Ramos (cell line): ENCODE data around the gene DVL1.

Source experiments
- in situ Hi-C: fragments of 300-500 bp; cut with MboI; formaldehyde crosslinking; loops from one replicate; pipeline ENCODE4 v1.14.3; 2022; ENCODE audit warnings: low sequenced_read_pairs; ENCODE audit not compliant: unreplicated experiment

DVL1 gene

DNA sequence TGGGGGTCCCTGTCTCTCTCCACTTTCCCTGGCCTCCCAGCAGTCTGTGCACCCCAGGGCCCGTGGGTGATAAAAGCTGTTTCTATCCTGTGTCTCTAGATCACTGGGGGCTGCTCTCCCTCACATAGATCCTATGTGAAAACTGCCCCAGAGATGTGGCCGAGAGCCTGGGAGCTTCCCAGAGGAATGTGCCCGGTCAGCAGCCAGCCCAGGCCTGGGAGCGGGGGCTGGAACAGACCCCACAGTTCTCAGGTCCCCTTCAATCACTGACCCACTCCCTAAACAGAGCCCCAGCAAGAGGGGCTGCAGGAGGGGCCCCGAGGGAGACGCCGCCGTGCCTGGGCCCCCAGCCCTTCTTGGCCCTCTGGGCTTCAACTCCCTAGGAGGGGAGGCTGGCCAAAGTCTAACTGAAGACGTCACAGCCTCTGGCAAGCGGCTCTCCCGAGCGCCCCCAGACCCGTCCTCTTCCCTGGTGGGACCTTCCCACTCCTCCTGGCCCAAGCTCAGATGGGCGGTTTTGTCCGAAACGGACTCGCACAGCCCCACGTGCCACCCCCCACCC is 8.7 kb upstream of the DVL1 start:
- in situ Hi-C loops, result no loop called here

DNA sequence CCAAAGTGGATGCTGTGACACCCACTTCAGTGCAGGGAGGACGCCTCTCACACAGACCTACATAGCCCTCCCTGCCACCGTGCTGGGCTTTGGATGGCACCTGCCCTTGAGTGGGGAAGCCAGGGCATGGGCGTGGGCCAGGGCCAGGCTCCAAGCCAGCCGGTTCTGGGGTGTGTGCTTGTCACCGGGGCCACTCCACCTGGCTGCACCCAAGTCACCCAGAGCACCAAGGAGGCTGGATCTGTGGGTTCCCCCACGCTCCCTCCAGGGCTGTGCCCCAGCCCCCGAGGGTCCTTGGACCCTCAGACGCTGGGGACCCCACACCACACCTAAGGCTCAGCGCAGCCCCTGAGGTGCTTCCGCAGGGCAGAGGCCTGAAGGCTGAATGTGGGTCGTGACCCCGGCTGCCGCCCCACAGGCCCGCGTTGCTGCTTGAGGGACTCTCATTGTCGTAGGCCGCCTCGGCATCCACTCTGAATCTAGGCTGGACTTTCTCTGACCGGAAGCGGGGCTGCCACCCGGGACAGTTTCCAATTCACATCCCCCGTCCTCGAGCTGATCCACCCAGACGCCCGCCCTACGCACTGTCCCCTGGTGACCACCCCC is 7.7 kb upstream of the DVL1 start:
- in situ Hi-C loops, result no loop called here

DNA sequence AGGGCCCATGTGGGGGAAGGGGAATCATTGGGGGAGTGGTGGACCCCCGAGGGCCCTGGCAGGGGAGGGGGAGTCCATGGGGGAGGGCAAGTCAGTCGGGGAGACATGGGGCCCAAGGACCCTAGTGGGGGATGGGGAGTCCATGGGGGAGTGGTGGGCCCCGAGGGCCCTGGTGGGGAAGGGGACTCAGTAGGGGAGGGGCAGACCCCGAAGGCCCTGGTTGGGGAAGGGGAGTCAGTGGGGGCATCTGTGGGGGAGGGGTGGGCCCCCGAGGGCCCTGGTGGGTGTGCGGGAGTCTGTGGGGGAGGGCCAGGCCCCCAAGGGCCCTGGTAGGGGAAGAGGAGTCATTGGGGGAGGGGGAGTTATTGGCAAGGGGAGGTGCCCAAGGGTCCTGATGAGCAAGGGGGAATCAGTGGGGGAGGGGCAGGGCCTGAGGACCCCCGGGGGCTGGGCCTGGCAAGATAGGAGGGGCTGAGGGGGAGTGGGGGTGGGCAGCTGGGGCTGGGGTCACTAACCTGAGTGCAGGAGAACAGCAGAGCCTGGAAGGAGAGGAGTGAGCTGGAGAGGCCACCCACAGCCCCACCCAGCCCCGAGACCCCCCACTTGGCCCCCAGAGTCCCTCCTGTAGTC is 7.1 kb upstream of the DVL1 start:
- in situ Hi-C loops, result no loop called here

DNA sequence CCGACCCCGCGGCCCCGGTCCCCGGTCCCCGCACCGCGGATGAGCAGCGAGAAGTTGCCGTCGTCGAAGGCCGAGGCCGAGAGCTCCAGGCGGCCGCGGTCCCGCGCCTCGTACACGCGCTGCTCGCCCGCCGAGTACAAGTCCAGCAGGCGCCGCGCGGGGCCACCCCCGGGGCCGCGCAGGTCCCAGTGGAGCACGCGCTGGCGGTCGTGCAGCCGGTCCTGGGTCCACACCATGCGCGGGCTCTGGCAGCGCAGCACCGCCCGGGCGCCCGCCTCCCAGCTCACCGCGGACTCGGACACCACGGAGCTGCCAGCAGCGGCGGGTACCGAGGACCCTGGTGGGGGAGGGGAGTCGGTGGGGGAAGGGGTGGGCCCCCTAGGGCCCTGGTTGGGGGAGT is 6.2 kb upstream of the DVL1 start:
- in situ Hi-C loops, result no loop called here

DNA sequence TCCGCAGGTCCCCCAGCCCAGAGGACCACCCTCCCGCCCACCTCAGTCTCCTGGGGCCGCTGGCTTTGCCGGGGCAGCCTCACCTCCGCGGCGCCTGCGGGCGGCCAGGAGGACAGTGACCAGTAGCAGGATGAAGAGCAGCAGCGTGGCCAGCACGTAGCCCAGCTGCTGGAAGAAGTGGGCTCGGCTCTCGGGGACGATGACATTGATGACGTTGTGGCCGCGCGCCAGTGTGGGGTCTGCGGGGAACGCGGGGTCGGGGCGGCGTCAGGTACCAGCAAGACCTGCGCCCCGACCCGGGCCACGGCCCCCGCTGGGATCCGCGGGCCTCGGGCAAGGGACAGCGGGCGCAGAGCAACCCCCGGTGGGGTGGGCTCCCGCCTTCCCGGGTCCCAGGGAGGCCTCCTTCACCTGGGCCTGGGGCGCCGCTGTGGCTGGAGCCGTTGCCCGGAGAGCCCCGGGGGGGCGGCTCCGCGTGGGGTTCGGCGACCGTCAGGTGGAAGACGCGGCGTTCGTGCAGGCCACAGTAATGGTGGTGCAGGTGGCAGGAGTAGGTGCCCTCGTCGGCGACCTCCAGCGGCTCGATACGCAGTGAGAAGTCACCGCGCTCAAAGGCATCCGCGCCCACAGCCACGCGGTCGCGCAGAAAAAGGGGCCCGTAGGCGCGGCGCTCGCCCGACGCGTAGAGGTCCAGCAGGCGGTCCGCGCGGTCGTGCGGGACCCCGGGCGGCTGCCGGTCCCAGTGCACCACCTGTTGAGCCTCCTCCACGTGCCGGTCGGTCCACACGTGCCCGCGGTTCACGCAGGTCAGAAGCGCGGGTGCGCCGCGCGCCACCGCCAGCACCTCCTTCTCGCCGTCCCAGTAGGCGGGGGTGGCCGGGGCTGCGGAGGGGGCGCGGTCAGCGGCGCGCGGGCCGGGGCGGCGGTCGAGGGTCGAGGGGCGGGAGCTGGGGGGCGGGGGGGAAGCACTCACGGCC is 5.3 kb upstream of the DVL1 start:
- in situ Hi-C loops, result no loop called here

DNA sequence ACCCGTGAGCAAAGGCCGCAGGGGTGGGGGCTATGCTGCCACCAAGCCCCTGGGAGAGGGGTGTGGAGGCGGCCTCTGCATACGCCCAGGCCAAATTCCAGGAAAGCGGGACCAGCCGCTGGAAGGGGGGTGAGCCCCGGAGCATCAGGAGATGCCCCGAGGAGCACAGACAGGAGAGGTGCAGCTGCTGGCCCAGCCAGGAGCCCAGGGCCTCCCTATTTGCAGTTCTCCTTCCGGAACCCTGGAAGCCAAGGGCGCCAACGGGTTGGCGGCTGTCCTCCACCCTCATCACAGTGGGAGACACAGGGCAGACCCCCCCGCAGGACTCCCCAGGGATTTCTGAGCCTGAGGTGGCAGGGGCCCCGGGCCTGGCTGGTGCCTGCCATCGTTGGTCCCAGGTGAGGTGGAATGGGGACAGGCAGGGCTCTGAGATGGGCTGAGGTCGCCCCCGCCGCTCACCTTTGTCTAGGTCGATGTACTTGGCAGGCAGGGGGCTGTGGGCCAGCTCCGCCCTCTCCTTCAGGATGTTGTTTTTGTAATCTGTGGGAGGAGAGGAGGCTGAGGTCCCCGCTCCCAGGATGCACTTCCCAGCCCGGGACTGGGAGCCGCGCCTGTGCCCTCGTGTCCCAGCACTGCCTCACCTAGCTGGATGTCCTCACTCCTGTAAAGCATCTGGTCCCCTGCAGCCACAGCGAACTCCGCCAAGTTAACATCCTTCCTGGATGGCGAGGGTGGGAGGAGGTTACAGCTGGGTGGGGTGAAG is 4.4 kb upstream of the DVL1 start:
- in situ Hi-C loops, result no loop called here

DNA sequence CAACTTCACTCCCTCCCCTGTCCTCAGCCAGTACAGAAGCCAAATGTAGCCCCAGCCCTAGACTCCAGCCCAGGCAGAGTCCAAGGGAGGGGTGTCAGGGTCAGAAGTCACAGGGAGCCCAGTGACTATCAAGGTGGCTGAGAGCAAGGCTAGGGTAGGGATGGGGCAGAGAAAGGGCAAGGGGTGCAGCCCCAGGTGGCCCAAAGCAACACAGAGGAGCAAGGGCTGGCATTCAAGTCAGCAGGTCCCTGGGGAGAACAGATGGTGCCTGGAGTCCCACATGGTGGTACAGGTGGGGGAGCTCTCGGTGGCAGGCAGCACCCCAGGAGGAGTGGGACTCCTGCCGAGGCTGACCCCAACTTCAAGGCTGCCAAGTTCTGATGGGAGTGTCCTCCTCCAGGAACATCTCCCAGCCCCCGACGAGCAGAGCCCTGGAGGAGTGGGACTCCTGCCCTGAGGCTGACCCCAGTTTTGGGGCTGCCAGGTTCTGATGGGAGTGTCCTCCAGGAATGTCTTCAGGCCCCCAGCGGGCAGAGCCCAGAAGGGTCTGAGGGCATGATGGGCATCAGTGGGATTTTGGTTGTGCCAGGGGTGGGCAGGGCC is 3.7 kb upstream of the DVL1 start:
- in situ Hi-C loops, result no loop called here

DNA sequence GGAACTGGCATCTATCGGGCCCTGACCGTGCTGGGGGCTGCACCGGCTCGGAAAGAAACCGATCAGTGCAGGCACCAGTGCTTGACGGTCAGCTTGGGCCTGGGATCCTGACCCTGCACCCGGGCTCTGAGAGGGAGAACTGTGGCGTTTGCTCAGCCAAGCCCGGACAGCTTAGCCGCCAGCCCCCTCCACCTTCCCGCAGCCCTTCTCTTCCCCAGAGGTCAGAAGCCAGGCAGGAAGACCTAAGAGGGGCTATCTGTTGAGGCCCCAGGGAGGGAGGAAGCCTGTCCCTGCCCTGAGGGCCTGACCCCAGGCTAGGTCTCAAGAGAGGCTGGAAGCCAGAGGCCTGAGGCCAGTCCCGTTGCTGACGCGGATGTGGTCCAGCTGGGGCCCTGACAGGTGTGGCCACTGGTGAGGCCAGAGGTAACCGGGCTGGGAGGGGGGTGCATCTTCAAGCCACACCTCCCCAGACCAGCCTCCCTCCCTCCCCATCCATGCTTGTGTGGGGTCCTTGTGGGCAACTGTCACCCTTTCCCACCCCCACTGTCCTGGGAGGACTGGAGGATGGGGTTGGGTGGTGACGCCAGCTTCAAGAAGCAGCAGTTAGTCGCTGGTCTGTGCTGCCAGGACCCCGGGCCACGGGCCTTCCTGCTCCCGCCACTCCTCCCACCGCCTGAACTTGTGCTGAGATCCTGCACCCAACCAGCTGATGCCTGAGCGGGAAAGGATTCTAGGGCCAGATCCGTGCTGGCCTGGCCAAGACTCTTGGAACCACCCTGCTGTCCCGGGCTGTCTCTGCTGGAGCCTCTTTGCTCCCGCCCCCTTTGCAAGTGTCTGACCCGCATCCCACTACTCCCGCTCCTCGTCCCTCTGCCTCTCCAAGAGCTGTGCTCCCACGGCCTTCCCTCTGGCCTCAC is 2.6 kb upstream of the DVL1 start:
- in situ Hi-C loops, result no loop called here

DNA sequence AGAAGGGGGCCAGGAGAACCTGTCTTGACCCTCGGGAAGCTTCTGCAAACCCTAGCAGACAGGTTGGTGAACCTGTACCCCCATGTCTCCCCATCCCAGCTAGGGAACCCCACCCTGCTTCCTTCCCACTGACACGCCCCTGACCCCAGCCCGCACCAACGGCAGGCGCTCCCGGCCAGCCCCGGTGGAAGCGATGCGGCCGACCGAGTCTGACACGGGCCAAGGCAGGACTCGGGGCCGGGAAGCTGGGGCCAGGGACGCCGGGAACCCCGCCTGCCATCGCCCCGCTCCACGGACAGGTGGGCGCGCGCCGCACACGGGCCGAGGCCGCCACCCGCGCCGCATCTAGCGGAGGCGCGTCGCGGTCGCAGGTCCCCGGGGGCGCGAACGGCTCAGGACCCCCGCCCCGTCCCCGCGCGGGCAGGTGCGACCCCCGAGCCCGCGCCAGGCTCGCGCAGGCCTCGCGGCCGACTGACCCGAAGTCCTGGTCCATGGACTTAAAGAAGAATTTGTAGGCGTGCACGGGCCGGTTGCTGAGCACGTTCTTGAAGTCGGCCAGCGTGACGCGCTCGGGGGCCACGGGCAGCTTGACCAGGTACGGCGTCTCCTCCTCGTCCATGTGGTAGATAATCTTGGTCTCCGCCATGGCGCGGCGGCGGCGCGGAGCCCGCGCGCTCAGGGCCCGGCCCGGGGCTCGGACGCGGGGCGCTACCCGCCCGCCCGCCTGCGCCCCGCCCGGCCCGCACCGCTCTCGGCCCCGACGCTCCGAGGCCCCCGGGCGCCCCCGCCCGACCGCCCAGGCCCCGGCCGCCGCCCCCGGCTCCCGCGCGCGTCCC is 580 bp downstream of the DVL1 start:
- in situ Hi-C loops, result no loop called here

DNA sequence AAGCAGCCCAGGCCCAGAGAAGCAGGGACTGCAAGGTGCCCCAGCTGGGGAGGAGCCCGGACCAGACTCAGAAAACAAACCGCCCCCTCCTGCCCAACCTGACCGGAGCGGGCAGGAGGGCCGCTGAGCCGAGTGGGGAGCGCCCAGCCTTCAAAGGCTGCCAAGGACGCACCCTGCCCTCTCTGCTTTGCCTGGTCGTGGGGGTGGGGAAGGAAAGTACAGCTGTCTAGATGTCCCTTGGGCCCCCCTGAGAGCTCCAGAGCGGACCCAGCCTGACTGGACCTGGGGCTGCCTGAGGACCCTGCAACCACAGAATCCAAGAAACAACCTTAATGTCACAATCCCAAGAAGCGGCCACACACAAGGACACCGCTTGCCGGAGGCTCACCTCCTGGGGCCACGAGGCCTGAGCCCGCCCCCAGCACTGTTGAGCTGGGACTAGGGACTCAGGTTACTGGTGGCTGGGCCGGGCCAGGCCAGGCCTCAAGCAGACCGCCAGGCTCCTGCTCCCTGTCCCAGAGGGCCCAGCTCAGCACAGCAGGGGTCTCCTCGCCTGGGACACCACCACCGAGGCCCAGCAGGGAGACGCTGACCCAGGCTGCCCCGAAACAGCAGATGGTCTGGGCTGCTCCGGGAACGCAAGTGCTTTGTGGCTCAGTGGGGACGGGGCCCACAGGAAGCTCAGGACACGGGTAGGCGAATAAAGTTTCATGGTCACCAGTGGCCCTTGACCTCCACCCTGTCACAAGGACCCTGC is 1.4 kb downstream of the DVL1 start:
- in situ Hi-C loops, result no loop called here

DNA sequence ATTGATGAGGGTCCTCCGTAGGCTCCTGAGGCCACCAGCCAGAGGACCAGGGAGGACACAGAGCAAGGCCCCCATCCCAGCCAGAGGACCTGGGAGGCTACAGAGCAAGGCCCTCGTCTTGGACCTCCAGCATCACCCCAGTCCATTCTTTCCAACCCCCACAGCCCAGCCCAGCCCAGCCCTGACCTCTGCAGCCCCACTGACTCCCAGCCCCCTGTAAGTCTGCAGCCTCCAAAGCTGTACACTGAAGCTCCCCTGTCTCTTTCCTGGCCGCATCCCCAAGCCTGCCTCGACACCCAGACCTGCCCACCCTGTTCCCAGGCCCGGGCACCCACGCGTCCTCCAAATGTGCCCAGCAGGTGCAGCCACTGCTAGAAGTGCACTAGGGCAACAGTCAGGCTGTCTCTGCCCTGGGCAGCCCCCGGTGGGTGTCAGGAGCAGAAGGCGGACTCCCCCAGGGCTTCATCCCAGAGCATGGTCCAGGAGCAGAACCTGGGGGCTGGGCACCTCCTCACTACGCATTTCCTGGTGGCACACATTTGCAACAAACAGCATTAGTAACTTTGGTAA is 2.1 kb downstream of the DVL1 start:
- in situ Hi-C loops, result no loop called here

DNA sequence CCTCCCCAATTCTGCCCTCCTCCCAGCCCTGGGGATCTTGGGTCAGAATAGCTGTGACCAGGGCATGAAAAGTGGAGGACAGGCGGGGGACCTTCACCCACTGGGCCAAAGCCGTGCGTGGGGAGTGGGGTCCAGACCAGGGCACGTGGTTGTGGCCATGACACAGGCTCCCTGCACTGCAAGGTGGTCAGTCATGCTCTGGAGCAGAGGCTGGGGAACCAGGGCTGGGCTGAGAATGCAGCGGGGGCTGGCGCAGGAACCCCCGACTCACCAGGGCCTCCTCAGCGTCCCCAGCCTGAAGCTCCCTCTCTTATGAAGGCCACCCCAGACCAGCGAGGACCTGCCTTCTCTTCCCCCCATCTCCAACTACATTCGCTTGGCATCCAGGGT is 2.7 kb downstream of the DVL1 start:
- in situ Hi-C loops, result no loop called here

DNA sequence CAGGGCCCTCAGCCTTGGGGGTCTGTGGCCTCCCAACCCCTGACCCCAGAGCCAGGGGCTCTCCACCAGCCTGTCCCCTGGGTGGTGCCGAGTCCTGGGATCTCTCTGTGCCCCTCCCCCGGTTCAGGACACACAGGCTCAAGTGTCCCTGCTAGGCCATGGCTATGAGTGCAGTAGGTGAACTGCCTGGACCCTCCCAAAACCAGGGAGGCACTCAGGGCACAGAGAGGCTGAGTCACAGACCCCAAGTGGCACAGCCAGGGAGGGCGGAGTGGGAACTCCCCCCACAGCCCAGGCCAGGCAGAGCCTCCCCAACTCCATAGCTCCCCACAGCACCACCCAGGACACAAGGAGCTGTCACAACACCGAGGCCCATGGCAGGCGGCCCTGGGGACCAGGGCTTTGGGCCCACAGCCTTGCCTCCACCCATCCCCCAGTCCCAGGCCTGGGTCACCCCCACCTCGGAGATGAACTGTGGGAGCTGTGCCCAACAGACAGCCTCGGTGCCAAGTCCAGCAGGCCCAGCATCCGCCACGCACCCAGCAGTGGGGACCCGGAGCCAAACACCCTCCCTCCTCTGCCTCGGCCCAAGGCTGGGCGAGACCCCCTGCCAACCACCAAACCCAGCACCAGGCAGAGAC is 3.2 kb downstream of the DVL1 start:
- in situ Hi-C loops, result no loop called here

DNA sequence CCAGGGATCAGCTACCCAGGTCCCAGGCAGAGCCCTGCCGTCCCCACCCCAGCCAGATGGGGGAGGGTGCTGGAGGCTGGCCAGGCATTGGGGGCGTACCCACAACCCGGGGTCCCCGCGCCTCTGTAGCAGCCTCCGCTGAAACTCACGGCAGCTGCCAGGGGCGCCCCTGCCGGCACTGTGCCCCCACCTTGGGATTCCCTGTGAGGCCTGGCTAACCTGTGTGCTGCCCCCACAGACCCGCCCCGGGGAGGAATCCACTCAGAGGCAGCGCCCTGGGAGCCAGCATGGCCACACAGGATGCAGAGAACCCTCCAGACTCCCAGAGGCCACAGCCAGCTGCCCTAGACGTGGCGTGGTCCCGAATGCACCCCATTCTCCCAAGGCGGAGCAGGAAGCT is 3.8 kb downstream of the DVL1 start:
- in situ Hi-C loops, result no loop called here

DNA sequence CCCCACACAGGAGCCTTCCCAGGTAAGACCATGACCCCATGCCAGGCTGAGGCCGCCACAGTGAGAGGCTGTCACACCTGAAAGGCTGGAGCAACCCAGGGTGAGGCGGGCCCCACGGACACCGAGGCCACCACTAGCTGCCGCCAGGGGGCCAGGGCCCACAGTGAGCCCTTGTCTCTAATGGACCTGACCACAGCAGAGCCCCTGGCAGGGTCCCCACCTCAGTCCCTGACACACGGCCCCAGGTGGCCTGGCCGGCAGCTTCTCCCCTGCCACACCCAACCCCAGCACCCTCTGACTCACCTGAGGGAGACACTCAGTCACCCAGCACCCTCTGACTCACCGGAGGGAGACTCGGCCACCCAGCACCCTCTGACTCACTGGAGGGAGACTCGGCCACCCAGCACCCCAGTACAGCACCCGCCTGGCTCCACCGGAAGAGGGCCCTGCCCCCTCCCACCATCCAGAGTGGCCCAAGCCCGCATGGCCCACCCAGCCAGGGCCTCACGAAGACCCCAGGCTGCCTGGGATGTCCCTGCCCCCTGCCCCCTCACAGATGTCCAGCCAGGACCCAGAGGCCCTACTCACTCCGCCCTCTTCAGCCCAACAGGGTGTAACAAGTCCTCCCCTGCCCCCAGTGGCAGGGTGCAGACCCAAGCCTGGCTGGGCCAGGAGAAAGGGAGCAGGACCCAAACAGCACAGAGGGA is 4.4 kb downstream of the DVL1 start:
- in situ Hi-C loops, result no loop called here
